Measurements from ENCODE around the gene NCK2.

DNA sequence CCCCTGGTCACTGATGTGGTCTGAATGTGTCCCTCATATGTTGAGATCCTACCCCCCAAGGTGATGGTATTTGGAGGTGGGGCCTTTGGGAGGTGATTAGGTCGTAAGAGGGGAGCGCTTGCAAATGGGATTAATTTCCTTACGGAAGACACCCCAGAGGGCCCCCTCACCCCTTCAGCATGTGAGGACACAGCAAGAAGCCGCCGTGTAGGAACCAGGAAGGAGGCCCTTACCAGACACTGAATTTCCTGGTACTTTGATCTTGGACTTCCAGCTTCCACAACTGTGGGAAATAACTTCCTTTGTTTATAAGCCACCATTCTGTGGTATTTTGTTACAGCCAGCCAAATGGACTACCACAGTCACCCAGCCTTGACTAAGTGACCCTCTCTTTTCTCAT lies 35.9 kb downstream of the NCK2 start:
- TF ChIP-seq POLR2A (IDR thresholded peaks at IDR 0.05; ENCODE audit: low read depth, low read length): no peak
- no peak for TF ChIP-seq SPI1 (IDR thresholded peaks at IDR 0.05; ENCODE audit: low read depth, low read length)
- TF ChIP-seq POLR2AphosphoS5 (IDR thresholded peaks at IDR 0.05; ENCODE audit: low read depth, low read length): no peak

Data from GM12891 (cell line).